Measurements from ENCODE around the gene GSK3B.
A peak's percentile ranks its signal among the peaks of the same experiment; 100 is the strongest.
"Not testable (repeated sequence)": the region's sequence is repeated elsewhere in the genome, so short reads cannot be mapped to it uniquely, and the experiment has no call there.

Gene GSK3B

DNA sequence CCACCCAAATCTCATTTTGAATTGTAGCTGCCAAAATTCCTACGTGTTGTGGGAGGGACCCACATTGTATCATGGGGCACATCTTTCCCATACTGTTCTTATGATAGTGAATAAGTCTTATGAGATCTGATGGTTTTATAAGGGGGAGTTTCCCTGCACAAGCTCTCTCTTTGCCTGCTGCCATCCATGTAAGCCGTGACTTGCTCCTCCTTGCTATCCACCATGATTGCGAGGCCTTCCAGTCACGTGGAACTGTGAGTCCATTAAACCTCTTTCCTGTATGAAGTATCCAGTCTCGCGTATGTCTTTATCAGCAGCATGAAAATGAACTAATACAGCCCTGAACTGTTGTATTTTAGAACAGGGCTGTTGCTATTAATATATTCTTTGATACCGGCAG lies 40.6 kb downstream of the GSK3B start:
- DNase-seq (ENCODE audit: low read depth): not testable (repeated sequence)

DNA sequence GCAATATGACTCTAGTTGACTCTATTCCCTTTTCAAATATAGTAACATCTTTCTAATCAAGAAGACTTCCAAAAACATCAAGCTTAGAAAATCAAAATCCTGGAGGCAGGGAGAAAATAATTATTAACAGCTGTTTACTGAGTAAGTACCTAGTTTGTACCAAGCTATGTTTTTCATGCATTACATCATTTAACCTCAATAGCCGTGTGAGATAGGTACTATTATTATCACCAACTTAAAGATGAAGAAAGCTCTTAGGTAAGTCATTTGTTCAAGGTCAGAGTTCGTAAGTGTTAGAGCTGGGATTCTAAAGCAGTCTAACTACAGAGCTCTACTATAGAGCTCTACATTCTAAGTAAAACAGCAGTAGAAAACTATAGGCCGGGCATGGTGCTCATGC lies 41.6 kb downstream of the GSK3B start:
- DNase-seq (ENCODE audit: low read depth): peak; percentile 10

DNA sequence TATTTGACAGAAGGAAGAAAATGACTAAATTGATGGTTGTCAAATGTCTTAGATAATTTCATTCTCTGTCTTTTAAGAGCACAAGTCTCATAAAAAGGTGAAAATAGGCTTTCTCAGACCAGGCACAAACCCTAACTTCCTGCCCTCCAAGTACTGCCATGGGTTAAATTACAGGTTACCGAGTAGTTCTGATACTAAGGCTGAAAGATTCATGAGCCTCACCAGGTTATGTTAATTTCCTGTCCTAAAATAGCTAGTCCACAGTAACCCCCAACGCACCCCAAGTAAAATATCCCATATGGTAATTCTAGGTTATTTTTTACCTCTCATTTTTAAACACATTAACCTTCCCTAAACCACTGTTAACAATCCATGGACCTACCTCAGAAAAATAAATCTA lies 42.0 kb downstream of the GSK3B start:
- no peak for DNase-seq (ENCODE audit: low read depth)

DNA sequence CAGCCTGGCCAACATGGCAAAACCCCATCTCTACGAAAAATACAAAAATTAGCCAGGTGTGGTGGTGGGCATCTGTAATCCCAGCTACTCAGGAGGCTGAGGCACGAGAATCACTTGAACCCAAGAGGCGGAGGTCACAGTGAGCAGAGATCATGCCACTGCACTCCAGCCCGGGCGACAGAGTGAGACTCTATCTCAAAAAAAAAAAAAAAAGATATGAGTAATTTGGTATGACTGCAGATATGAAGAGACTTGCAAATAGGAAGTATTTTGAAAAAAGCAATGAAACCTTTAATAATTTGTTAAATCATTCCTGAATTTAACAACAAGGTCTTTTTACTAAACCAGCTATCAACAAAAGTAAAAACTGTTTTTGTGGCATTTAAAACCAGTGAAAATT lies 42.7 kb downstream of the GSK3B start:
- DNase-seq (ENCODE audit: low read depth): not testable (repeated sequence)

DNA sequence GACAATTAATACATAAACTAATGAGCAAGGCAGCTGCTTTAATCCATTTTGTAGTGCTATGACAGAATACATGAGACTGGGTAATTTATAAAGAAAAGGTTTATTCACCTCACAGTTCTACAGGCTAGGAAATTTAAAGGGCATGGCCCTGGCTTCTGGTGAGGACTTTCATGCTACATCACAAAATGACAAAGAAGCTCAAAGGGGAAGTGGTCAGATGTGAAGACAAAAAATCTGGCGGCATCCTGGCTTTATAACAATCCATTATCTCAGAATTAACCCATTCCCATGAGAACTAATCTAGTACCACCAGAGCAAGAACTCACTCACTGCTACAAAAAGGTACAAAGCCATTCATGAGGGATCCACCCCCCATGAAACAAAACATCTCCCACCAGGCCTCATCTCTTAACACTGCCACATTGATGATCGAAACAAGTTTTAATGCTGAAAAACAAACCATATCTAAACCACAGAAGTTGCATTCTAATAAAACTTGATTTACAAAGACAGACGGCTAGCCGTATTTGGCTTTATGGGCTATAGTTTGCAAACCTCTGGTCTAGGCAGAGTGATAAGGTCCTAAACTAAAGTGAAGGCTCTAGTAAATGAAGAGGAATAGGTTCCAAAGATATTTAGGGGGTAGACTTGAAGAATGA lies 44.2 kb downstream of the GSK3B start:
- no peak for DNase-seq (ENCODE audit: low read depth)

DNA sequence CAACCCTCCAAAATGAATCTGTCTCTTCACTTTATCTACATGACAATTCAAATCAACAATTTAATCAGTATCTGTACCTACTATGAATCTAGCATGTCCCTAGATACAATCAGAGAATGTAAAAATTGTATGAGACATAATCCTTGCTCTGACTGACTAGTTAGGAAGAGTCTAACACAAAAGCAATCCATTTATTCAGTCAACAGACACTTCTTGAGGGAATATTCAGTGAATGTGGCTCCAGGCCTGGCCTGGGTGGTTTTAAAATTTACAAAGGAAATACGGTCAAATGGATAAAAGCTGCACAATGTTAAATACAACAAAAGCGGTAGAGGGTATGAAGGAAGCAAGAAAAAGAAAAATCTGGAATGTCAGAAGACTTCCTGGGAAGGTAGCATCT lies 45.2 kb downstream of the GSK3B start:
- DNase-seq (ENCODE audit: low read depth): no peak

DNA sequence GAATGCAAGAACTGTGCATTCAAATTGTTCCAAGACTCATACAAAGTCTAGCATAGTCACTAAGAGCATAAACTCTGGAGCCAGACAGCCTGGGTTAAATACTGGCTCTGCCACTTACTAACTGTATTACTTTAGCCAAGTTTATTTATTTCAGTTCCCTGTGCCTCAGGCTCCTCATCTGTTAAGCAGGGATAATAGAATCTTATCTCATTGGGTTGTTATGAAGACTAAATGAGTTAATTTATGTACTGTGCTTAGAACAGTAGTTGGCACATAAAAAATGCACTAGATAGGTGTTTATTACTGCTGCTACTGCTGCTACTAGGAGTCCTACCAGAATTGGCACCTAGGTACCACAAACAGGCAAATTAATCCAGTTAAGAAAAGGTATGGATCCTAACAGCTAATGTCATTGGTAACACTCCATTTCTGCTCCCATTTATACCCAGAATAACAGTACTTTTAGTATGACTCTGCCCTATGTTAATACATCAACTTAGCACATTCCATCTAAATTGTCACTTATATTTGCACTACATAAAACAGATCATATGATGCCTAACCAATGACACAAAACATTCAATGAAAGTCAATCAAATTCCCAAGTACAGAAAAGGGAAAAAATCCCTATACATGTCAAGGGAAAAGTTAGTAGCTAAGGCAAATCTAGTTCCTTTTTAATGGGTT lies 45.7 kb downstream of the GSK3B start:
- no peak for DNase-seq (ENCODE audit: low read depth)

DNA sequence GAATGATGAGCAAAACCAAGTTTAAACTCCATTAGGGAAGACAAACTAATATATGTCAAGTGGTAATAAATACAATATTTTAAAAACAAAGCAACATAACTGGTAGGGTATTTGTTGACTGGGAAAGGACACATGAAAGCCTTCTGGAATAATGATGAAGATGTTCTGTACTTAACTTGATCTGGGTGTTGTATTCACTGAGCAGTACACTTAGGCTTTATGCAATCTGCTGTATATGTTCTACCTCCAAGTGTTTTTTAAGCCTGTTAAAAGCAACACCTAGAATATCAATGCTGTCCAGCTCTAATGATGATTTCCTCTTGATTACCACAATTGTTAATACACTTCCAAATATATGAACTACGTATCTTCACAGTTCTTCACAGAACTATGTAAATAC lies 46.6 kb downstream of the GSK3B start:
- no peak for DNase-seq (ENCODE audit: low read depth)

DNA sequence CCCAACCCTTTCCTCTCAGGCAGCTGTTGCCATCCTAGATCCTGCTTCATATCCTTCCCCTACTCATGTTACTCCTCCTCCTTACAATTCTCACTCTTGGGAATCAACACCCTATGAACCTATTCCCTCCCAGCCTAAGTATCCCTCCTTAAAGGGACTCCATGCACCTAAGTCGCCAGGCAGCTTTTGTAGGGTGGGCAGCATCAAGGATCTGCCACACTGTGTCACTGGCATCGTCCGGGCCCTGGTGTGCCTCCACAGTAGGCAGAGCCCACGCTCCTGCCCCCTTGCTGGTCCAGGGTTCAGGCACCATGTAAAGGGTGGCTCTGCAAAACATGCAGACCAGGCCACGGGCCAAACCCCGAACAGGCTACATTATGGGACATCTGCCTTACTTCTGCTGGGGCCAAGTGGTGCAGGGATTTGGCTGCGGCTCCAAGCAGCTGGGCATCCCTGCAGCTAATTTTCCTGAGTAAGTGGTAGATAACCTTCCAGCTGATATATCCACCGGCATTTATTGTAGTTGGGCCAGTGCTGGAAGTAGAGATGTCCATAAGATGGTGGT lies 53.4 kb downstream of the GSK3B start:
- no peak for DNase-seq (ENCODE audit: low read depth)

DNA sequence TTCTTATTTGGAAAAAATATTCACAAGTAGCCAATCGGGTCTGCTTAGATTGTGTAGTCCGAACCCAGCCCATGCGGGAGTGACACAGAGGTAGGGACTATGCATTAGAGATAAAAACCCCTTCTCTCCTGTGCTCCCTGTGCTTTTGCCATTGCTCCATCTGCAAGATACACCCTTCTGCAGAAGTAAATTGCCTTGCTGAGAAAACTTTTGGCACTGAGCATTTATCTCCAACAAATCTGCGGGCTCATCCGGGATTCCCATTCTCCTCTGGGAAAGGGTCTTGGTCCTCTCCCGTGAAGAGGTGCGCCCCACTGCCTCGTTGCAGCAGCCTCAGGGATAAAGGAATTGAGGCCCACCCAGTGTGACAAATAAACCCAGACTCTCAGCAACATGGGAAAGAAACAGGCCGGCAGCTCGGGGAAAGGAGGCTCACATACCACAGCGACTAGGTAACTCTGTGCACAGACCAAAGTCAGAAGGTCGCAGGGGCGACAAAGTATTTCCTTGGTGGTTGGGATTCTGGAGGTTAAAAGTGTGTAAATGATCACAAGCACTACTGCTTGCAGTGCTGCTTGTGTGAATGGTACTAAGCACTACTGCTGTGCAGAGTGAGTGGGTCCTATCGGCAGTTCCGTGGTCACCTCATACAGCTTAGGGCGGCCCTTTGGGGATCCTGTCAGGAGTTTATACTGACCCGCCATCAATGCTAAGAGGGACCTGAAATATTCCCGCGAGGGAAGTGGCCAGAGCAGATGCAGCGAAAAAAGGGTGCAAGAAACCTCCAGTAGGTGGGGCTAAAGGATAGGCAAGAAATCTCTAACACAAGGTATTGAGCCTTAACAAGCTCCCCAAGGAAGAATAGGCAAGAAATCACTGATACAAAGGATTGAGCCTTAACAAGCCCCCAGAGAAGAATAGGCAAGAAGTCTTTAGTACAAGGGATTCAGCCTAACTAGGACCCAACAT lies 54.3 kb downstream of the GSK3B start:
- DNase-seq (ENCODE audit: low read depth): no peak

DNA sequence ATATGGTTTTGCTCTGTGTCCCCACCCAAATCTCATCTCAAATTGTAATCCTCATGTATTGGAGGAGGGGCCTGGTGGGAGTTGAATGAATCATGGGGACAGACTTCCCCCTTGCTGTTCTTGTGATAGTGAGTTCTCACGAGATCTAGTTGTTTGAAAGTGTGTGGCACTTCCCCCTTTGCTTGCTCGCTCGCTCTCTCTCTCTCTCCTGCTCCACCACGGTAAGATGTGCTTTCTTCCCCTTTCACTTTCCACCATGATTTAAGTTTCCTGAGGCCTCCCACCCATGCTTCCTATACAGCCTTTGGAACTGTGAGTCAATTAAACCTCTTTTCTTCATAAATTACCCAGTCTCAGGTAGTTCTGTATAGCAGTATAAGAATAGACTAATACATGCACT lies 60.7 kb downstream of the GSK3B start:
- no peak for DNase-seq (ENCODE audit: low read depth)

DNA sequence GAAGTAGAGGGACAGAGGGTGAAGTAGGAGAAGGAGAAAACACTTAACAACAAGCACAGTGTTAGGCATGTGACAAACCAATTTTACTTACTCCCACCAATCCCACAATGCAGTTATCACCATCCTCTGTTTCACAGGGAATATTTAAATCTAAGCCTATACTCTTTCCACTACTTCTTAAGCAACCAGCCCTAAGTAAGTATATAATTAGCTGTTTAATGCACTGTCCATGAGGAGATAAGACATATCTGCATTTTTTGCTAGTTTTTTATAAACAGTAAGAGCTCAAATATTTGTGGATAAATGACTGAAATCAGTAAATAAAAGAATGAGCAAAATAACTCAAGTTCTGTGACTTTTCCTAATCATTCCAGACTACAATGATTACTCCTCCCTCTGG lies 62.7 kb downstream of the GSK3B start:
- no peak for DNase-seq (ENCODE audit: low read depth)

DNA sequence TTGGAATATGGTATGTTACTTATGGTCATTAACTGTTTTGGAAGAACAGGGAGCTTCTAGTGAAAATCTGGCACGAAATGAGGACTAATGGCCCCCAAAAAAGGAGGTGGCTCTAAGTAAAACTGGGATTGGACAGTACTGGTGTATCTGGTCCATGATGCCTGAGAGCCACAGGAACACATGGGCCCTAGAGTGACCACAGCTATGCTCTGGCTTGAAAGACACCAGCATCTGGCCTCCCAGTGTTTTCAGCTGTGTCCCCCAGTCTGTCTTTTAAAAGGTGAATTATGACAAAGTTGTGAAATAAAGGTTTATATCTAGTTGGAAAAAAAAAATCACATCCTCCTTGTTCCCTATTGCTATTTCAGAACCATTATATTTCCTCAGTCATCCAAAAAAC lies 64.5 kb downstream of the GSK3B start:
- no peak for DNase-seq (ENCODE audit: low read depth)

DNA sequence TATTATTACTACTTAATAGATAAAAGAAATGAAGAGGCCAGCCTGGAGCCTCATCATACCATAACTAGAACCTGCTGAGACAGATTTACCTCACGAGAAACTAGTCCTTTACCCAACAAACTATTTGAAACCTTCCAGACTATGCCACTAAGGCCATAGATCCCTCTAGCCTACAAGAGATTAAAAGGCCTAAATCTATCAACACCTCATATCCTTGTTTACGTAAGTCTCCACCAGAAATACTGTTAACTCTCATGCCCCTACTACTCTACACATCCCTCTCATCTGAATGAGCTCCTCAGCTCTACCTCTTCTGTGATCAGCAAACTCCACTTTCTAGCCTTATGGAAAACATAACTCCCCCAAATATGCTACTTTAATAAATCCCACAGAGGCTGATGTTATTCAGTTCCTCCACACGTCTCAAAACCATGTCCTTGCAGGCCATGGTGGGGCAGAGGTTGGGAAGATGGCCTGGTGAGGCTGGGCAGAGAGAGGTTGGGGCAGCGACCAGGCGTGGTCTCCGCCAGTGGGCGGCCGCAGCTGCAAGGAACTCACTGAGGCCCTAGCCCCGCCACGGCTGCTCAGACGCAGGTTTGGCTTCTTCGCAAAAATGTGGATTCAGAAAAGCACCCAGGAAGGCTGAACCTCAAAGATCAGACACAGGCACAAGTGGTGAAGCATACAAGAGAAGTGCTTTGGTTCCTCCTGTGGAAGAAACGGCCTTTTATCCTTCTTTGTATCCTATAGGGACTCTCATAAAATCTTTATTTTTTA lies 65.8 kb downstream of the GSK3B start:
- DNase-seq (ENCODE audit: low read depth): no peak

DNA sequence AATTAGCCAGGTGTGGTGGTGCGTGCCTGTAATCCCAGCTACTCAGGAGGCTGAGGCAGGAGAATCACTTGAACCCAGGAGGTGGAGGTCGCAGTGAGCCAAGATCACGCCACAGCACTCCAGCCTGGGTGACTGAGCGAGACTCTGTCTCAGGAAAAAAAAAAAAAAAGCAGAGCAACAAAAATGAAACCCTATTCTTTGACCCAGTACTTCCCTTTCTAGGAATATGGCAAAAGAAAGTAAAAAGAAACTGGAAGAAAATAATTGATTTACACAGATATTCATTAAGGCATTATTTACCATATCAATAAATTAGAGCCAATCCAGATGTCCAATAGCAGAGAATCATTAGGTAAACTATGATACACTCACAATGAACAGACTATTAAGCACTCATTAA lies 67.0 kb downstream of the GSK3B start:
- no peak for DNase-seq (ENCODE audit: low read depth)

DNA sequence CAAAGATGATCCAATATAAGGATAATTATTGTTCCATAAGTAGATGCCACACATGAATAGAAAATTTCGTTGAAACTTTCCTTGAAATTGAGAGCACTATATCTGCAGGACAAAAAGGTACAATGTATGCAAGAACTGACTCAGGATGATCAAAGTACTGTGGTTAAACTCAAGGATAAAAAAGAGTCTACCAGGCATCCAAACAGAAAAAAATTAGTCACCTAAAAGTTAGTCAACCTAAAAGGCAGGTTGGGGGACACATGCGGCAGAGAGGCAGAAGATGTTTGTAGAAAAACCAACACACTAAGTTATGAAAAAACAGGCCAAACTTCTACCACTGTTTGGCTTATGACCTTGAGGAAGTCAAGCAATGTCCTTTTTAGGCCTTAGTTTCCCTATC lies 68.7 kb downstream of the GSK3B start:
- no peak for DNase-seq (ENCODE audit: low read depth)

DNA sequence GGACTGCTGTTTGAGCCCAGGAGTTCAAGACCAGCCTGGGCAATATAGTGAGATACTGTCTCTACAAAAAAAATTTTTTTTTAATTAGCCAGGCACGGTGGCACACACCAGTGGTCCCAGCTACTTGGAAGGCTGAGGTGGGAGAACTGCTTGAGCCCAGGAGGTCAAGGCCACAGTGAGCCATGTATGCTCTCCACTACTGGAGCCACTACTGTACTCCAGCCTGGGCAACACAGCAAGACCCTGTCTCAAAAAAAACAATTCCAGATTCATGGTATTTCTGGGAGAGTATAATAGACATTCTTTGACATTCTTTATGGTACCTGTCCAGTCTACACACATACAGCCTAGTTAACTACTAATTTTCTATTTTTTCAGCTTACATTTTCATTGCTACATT lies 70.1 kb downstream of the GSK3B start:
- DNase-seq (ENCODE audit: low read depth): no peak

DNA sequence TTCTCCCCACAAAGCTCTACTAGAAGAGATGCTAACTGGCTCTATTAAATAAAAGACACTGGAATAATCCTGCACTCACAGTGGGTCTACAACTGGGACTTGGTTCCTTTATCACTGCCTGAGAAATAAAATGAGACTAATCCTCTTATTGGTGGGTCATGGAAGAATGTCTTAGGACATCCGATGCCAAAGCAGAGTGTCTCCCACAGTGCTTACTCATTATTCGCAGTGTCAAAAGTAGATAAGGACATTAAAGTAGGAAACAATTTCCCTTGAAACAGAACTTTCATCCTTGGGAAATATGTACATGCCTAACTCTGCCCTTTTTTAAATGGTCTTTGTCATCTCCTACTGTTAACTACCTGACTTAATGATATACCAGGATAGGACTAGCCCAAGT lies 71.5 kb downstream of the GSK3B start:
- DNase-seq (ENCODE audit: low read depth): no peak

DNA sequence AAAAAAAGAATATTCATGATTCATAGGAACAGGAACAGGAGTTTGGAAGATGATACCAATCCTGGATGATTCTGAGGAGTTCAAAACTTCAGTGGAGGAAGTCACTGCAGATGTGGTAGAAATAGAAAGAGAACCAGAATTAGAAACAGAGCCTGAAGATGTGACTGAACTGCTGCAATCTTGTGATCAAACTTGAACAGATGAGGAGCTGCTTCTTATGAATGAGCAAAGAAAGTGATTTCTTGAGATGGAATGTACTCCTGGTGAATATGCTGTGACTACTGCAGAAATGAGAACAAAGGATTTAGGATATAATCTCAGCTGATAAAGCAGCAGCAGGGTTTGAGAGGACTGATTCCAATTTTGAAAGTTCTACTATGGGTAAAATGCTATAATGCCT lies 72.7 kb downstream of the GSK3B start:
- peak; percentile 27 for DNase-seq (ENCODE audit: low read depth)

DNA sequence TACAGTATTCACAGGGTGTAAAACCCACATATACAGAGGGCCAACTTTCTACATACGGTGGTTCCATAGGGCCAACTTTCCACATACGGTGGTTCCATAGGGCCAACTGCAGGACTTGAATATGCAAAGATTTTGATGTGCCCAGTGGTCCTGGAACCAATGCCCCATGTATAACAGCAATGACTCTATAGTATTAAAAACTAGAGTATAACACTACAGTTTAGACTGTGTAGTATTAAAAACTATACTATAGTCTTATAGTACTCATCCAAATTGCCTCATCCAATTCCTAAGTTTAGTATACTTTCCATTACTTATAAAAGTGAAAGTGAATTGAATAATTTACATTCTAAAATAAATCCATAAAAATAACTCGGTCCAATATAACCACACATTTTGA lies 75.9 kb downstream of the GSK3B start:
- no peak for DNase-seq (ENCODE audit: low read depth)

DNA sequence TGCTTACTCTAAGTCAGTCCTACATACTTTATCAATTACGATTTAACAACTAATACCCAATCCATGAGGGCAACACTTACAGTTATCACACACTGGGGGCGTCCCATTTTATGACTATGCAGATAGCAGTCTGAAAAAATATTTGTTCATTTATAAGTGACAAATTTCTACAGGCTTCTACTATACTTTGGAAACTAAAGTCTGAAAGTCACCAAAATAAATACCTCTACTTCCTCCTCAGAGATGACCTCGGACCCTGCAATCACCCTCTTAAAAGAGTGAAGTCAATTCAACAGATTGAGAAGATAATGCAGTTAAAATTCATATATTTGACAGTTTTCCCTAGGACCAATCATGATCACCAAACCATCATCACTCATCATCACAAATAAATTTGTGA lies 76.6 kb downstream of the GSK3B start:
- DNase-seq (ENCODE audit: low read depth): no peak

DNA sequence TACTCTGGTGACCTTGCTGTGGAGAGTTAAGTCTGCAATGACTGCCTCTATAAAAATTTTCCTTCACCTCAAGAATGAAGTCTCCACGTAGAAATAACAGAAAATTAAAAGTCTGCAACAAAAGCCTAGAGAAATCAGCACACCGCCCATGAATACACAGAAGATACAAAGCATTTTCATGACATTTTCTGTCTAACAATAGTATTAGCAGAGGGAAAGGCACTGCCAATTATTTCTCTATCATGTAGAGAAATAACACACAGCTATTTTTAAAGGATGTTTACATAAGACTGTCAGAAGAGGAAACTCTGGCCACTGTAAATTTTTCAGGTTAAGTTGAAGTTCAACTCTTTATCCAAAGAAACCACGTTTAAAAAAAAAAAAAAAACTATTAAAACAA lies 80.8 kb downstream of the GSK3B start:
- no peak for DNase-seq (ENCODE audit: low read depth)

Measured in fibroblast of gingiva (primary cell).